Neural progenitor cell (in vitro differentiated cells): Measurements from ENCODE around the gene NR2C2AP. TPM values are rescaled to one million over a fixed set of nuclear protein-coding genes. Genes with fewer than 3 reads are reported as not detected.

Experiments used
- DNase-seq: peaks from one replicate; pipeline ENCODE4 v3.0.0-alpha.2; 2016; ENCODE audit warnings: low spot score
- H2AFZ ChIP-seq: fragments of 200-600 bp; sonication (generic); replicated peaks from 2 replicates; pipeline ENCODE4 v1.6.1; 2016; ENCODE audit warnings: antibody characterized with exemption
- H3F3A ChIP-seq: fragments of 200-600 bp; sonication (generic); 2 replicates; pipeline ENCODE4 v1.6.1; 2016; ENCODE audit warnings: antibody characterized with exemption, low read depth
- H3K27ac ChIP-seq: fragments of 200-600 bp; sonication (generic); 2 replicates; pipeline ENCODE4 v1.5.1; 2016; ENCODE audit warnings: mild to moderate bottlenecking
- H3K27me3 ChIP-seq: fragments of 200-600 bp; sonication (generic); 2 replicates; pipeline ENCODE4 v1.6.1; 2016; ENCODE audit warnings: mild to moderate bottlenecking, moderate library complexity
- H3K36me3 ChIP-seq: fragments of 200-600 bp; sonication (generic); 2 replicates; pipeline ENCODE4 v1.5.1; 2016
- H3K4me1 ChIP-seq: fragments of 200-600 bp; sonication (generic); 2 replicates; pipeline ENCODE4 v1.6.1; 2016; ENCODE audit warnings: mixed run types
- H3K4me2 ChIP-seq: fragments of 200-600 bp; sonication (generic); 2 replicates; pipeline ENCODE4 v1.6.1; 2016
- H3K4me3 ChIP-seq: fragments of 200-600 bp; sonication (generic); 2 replicates; pipeline ENCODE4 v1.5.1; 2016
- H3K79me2 ChIP-seq: fragments of 200-600 bp; sonication (generic); 2 replicates; pipeline ENCODE4 v1.6.1; 2016; ENCODE audit warnings: low read depth
- H3K9ac ChIP-seq: fragments of 200-600 bp; sonication (generic); 2 replicates; pipeline ENCODE4 v1.6.1; 2016
- H3K9me3 ChIP-seq: fragments of 200-600 bp; sonication (generic); 2 replicates; pipeline ENCODE4 v1.5.1; 2016; ENCODE audit warnings: low read depth
- H4K20me1 ChIP-seq: fragments of 200-600 bp; sonication (generic); 2 replicates; pipeline ENCODE4 v1.6.1; 2016; ENCODE audit warnings: low read depth
- H3K27ac Mint-ChIP-seq: 3 replicates; pipeline ENCODE4 v1.8.0; 2021; ENCODE audit warnings: mixed read lengths
- H3K27me3 Mint-ChIP-seq: 2 replicates; pipeline ENCODE4 v1.8.0; 2022; ENCODE audit warnings: low read depth, mild to moderate bottlenecking, inconsistent platforms, moderate library complexity, mixed read lengths; ENCODE audit not compliant: insufficient read depth
- H3K36me3 Mint-ChIP-seq: 3 replicates; pipeline ENCODE4 v1.8.0; 2021; ENCODE audit warnings: mixed read lengths
- H3K4me1 Mint-ChIP-seq: 3 replicates; pipeline ENCODE4 v1.8.0; 2021; ENCODE audit warnings: mixed read lengths
- H3K4me3 Mint-ChIP-seq: 3 replicates; pipeline ENCODE4 v1.8.0; 2021; ENCODE audit warnings: mild to moderate bottlenecking, moderate library complexity, mixed read lengths
- H3K9me3 Mint-ChIP-seq: 3 replicates; pipeline ENCODE4 v1.8.0; 2020; ENCODE audit warnings: mixed read lengths
- CTCF ChIP-seq: fragments of 200-600 bp; sonication (generic); IDR thresholded peaks from 2 replicates; pipeline ENCODE4 v1.5.1; 2017; ENCODE audit warnings: antibody characterized with exemption, mild to moderate bottlenecking
- EZH2 ChIP-seq: fragments of 200-600 bp; sonication (generic); IDR thresholded peaks from 2 replicates; pipeline ENCODE4 v1.6.1; 2017; ENCODE audit warnings: antibody characterized with exemption, mild to moderate bottlenecking, moderate library complexity
- EZH2phosphoT487 ChIP-seq: fragments of 200-600 bp; sonication (generic); IDR thresholded peaks from 2 replicates; pipeline ENCODE4 v1.6.1; 2017; ENCODE audit warnings: antibody characterized with exemption
- total RNA-seq: library from RNA; depleted of rRNA; stranded (reverse); fragments of >200 nt; gene quantifications from 2 replicates; pipeline ENCODE4 v1.2.3, GENCODE V29; 2015; ENCODE audit warnings: low replicate concordance

Gene NR2C2AP
- total RNA-seq, 1 donor from 2014 or later, result 7.6 TPM

GRCh38 chr19:19209372-19209771 lies 6.2 kb upstream of the NR2C2AP start:
- Histone ChIP-seq H3F3A (peaks cover 15% of the 10 kb centered on the region), H3K9ac (no peak overlapping the region), H3K79me2 (no peaks in the 10 kb centered on the region), H3K27me3 (peaks cover 99% of the 10 kb centered on the region), H3K4me3 (no peak overlapping the region), H3K4me2 (no peak overlapping the region), H3K27ac (no peak overlapping the region), H4K20me1 (peaks cover 18% of the 10 kb centered on the region), H2AFZ (no peak overlapping the region), H3K4me1 (no peaks in the 10 kb centered on the region), H3K9me3 (no peaks in the 10 kb centered on the region), H3K36me3 (no peaks in the 10 kb centered on the region)
- TF ChIP-seq EZH2phosphoT487 (no peak), CTCF (no peak), EZH2 (no peak)
- no peak for DNase-seq
- peaks cover 49% of the 10 kb centered on the region for H3K27me3 Mint-ChIP-seq
- peaks cover 2% of the 10 kb centered on the region for H3K36me3 Mint-ChIP-seq
- H3K27ac Mint-ChIP-seq, result no peak overlapping the region
- H3K4me3 Mint-ChIP-seq, result no peak overlapping the region
- H3K4me1 Mint-ChIP-seq, result peaks cover 26% of the 10 kb centered on the region
- H3K9me3 Mint-ChIP-seq, result peaks cover 3% of the 10 kb centered on the region

- Histone ChIP-seq H2AFZ (no peak overlapping the region), H3K27ac (no peak overlapping the region), H3K4me3 (no peak overlapping the region), H3K9me3 (no peaks in the 10 kb centered on the region), H3K79me2 (no peaks in the 10 kb centered on the region), H4K20me1 (peaks cover 7% of the 10 kb centered on the region), H3K36me3 (no peaks in the 10 kb centered on the region), H3F3A (peaks cover 24% of the 10 kb centered on the region), H3K4me2 (peak overlapping the region; percentile 18), H3K4me1 (no peaks in the 10 kb centered on the region), H3K27me3 (peaks cover 92% of the 10 kb centered on the region), H3K9ac (no peak overlapping the region)
- no peak for DNase-seq
- no peak overlapping the region for H3K27ac Mint-ChIP-seq
- H3K27me3 Mint-ChIP-seq, result peaks cover 37% of the 10 kb centered on the region
- H3K36me3 Mint-ChIP-seq, result peaks cover 2% of the 10 kb centered on the region
- H3K4me1 Mint-ChIP-seq, result peaks cover 15% of the 10 kb centered on the region
- peak overlapping the region; percentile 67 for H3K4me3 Mint-ChIP-seq
- peaks cover 3% of the 10 kb centered on the region for H3K9me3 Mint-ChIP-seq
- TF ChIP-seq EZH2phosphoT487, result no peak
- no peak for TF ChIP-seq EZH2
- TF ChIP-seq CTCF, result no peak
Observed at GRCh38 chr19:19207637-19208572, 4.7 kb upstream of the NR2C2AP start.

- H3K27me3 ChIP-seq, result peaks cover 82% of the 10 kb centered on the region
- H3K4me1 ChIP-seq, result peaks cover 4% of the 10 kb centered on the region
- peak overlapping the region; percentile 20 for H3K4me3 Mint-ChIP-seq
Observed at GRCh38 chr19:19206938-19207337, 3.7 kb upstream of the NR2C2AP start.

More at GRCh38 chr19:19206938-19207337, 3.7 kb upstream of the NR2C2AP start:
- Histone ChIP-seq H4K20me1 (peaks cover 4% of the 10 kb centered on the region), H3F3A (peaks cover 26% of the 10 kb centered on the region), H3K4me2 (no peak overlapping the region), H3K9ac (no peak overlapping the region), H3K4me3 (no peak overlapping the region), H3K36me3 (no peaks in the 10 kb centered on the region), H3K9me3 (no peaks in the 10 kb centered on the region), H3K27ac (no peak overlapping the region), H3K79me2 (no peaks in the 10 kb centered on the region), H2AFZ (no peak overlapping the region)
- TF ChIP-seq CTCF (no peak), EZH2phosphoT487 (no peak), EZH2 (no peak)
- Mint-ChIP-seq H3K4me1 (peaks cover 23% of the 10 kb centered on the region), H3K36me3 (peaks cover 2% of the 10 kb centered on the region), H3K27me3 (peaks cover 32% of the 10 kb centered on the region), H3K27ac (no peak overlapping the region), H3K9me3 (peaks cover 3% of the 10 kb centered on the region)
- no peak for DNase-seq
